T47D (cell line): ENCODE data around the gene DUSP18.
A peak's percentile ranks its signal among the peaks of the same experiment; 100 is the strongest.
"Not testable (repeated sequence)": the region's sequence is repeated elsewhere in the genome, so short reads cannot be mapped to it uniquely, and the experiment has no call there.

Experiments used
- DNase-seq, 2 experiments: peaks; one replicate each; pipeline versions ENCODE4 v3.0.0 to v3.0.0-alpha.2; 2011 to 2012; ENCODE audit warnings: low read depth in 1 of 2, low spot score in 1 of 2
- JUND ChIP-seq: IDR thresholded peaks from 2 replicates; pipeline ENCODE4 v1.6.1; 2012; ENCODE audit warnings: low read depth
- in situ Hi-C: cut with HindIII; loops from 2 replicates; pipeline ENCODE4 v1.10.0; 2016; ENCODE audit warnings: low sequenced_read_pairs, low pct_unique_long_range_greater_than_20kb

The DUSP18 gene

GRCh38 chr22:30646518-30647160 is 21.0 kb downstream of the DUSP18 start:
- in situ Hi-C loops = no loop called here
- TF ChIP-seq JUND = no peak
- no peak for DNase-seq

GRCh38 chr22:30643055-30643875 is 24.4 kb downstream of the DUSP18 start:
- DNase-seq = no peak
- in situ Hi-C loops = no loop called here

GRCh38 chr22:30640839-30641430 is 26.7 kb downstream of the DUSP18 start:
- in situ Hi-C loops = no loop called here
- no peak for DNase-seq
- TF ChIP-seq JUND = no peak

More at GRCh38 chr22:30643055-30643875, 24.4 kb downstream of the DUSP18 start:
- no peak for TF ChIP-seq JUND

GRCh38 chr22:30640361-30640760 is 27.3 kb downstream of the DUSP18 start:
- no peak for TF ChIP-seq JUND
- in situ Hi-C loops = no loop called here
- no peak for DNase-seq

GRCh38 chr22:30637701-30638114 is 30.0 kb downstream of the DUSP18 start:
- in situ Hi-C loops = no loop called here
- DNase-seq = no peak
- TF ChIP-seq JUND = no peak

GRCh38 chr22:30636226-30637077 is 31.2 kb downstream of the DUSP18 start:
- no peak for TF ChIP-seq JUND
- in situ Hi-C loops = no loop called here

GRCh38 chr22:30635273-30636225 is 32.1 kb downstream of the DUSP18 start, which contains the start of gene SLC35E4:
SLC35E4 (plus strand) TSS chr22:30635781; CDS start chr22:30636451, 670 bp downstream.
- peak; percentile 82 to 87 for DNase-seq
- no peak for TF ChIP-seq JUND
- in situ Hi-C loops = no loop called here

More at GRCh38 chr22:30636226-30637077, 31.2 kb downstream of the DUSP18 start:
- peak in 1 of 2 experiments; percentile 36 for DNase-seq

GRCh38 chr22:30634471-30635233 is 33.0 kb downstream of the DUSP18 start:
- DNase-seq = peak; percentile 82 to 88
- in situ Hi-C loops = no loop called here
- TF ChIP-seq JUND = no peak

GRCh38 chr22:30631469-30631868 is 36.2 kb downstream of the DUSP18 start:
- in situ Hi-C loops, DNase-seq: not testable (repeated sequence)

- DNase-seq = no peak
- in situ Hi-C loops = no loop called here
- no peak for TF ChIP-seq JUND
These were observed 39.2 kb downstream of the DUSP18 start for GRCh38 chr22:30628491-30628890.
